Stimulated activated CD4-positive, alpha-beta T cell treated with anti-CD3 and anti-CD28 coated beads, Interleukin-15, amount 100 ng/mL, for 48 hours (primary cell): ENCODE data around the gene TTC1.
"Not testable (repeated sequence)": the region's sequence is repeated elsewhere in the genome, so short reads cannot be mapped to it uniquely, and the experiment has no call there.

Experiments
- DNase-seq, 2 donors: peaks; one replicate each; pipeline ENCODE4 v3.0.0-alpha.2; 2020; ENCODE audit warnings: low read depth in 2 of 2

Gene TTC1

GRCh38 chr5:160040471-160040835 is 31.5 kb downstream of the TTC1 start:
- DNase-seq, result no peak

- DNase-seq, result no peak
These were observed 33.7 kb downstream of the TTC1 start for GRCh38 chr5:160042671-160043070.

GRCh38 chr5:160044391-160044804 is 35.5 kb downstream of the TTC1 start:
- no peak for DNase-seq

GRCh38 chr5:160044967-160045366 is 36.0 kb downstream of the TTC1 start:
- DNase-seq, result no peak

GRCh38 chr5:160047423-160047822 is 38.5 kb downstream of the TTC1 start:
- DNase-seq, result no peak

- DNase-seq, result no peak
These were observed 39.2 kb downstream of the TTC1 start for GRCh38 chr5:160048131-160048530.

GRCh38 chr5:160049099-160049498 is 40.2 kb downstream of the TTC1 start:
- DNase-seq, result no peak

- DNase-seq, result no peak
These were observed 45.1 kb downstream of the TTC1 start for GRCh38 chr5:160054047-160054446.

- DNase-seq, result no peak
These were observed 45.9 kb downstream of the TTC1 start for GRCh38 chr5:160054831-160055230.

GRCh38 chr5:160057256-160057655 is 48.3 kb downstream of the TTC1 start:
- no peak for DNase-seq

GRCh38 chr5:160060001-160060400 is 51.1 kb downstream of the TTC1 start:
- no peak for DNase-seq

- DNase-seq, result no peak
These were observed 52.8 kb downstream of the TTC1 start for GRCh38 chr5:160061770-160062169.

GRCh38 chr5:160064417-160064810 is 55.5 kb downstream of the TTC1 start:
- no peak for DNase-seq

- DNase-seq, result no peak
These were observed 56.2 kb downstream of the TTC1 start for GRCh38 chr5:160064995-160065614.

- DNase-seq, result not testable (repeated sequence)
These were observed 60.2 kb downstream of the TTC1 start for GRCh38 chr5:160069120-160069519.

- no peak for DNase-seq
These were observed 62.6 kb downstream of the TTC1 start for GRCh38 chr5:160071516-160071915.

GRCh38 chr5:160071916-160072315 is 63.0 kb downstream of the TTC1 start:
- DNase-seq, result no peak

GRCh38 chr5:160075073-160075472 is 66.1 kb downstream of the TTC1 start:
- no peak for DNase-seq

GRCh38 chr5:160076997-160077396 is 68.1 kb downstream of the TTC1 start:
- no peak for DNase-seq

GRCh38 chr5:160079753-160080152 is 70.8 kb downstream of the TTC1 start:
- DNase-seq, result no peak

GRCh38 chr5:160081495-160081894 is 72.6 kb downstream of the TTC1 start:
- DNase-seq, result no peak

GRCh38 chr5:160082614-160083500 is 73.9 kb downstream of the TTC1 start:
- no peak for DNase-seq

- no peak for DNase-seq
These were observed 74.6 kb downstream of the TTC1 start for GRCh38 chr5:160083501-160083900.
